Daoy (cell line): ENCODE measurements around the gene BRCA2. TPM values are rescaled to one million over a fixed set of nuclear protein-coding genes. Genes with fewer than 3 reads are reported as not detected.

Experiments used
- DNase-seq: peaks from one replicate; pipeline ENCODE4 v3.0.0-alpha.2; 2015; ENCODE audit warnings: low read depth
- total RNA-seq: library from RNA; depleted of rRNA; stranded (reverse); fragments of >200 nt; shearing (Covaris generic); gene quantifications from 2 replicates; pipeline ENCODE4 v1.2.3, GENCODE V29; 2014; rRNA removed

The BRCA2 gene, protein sequence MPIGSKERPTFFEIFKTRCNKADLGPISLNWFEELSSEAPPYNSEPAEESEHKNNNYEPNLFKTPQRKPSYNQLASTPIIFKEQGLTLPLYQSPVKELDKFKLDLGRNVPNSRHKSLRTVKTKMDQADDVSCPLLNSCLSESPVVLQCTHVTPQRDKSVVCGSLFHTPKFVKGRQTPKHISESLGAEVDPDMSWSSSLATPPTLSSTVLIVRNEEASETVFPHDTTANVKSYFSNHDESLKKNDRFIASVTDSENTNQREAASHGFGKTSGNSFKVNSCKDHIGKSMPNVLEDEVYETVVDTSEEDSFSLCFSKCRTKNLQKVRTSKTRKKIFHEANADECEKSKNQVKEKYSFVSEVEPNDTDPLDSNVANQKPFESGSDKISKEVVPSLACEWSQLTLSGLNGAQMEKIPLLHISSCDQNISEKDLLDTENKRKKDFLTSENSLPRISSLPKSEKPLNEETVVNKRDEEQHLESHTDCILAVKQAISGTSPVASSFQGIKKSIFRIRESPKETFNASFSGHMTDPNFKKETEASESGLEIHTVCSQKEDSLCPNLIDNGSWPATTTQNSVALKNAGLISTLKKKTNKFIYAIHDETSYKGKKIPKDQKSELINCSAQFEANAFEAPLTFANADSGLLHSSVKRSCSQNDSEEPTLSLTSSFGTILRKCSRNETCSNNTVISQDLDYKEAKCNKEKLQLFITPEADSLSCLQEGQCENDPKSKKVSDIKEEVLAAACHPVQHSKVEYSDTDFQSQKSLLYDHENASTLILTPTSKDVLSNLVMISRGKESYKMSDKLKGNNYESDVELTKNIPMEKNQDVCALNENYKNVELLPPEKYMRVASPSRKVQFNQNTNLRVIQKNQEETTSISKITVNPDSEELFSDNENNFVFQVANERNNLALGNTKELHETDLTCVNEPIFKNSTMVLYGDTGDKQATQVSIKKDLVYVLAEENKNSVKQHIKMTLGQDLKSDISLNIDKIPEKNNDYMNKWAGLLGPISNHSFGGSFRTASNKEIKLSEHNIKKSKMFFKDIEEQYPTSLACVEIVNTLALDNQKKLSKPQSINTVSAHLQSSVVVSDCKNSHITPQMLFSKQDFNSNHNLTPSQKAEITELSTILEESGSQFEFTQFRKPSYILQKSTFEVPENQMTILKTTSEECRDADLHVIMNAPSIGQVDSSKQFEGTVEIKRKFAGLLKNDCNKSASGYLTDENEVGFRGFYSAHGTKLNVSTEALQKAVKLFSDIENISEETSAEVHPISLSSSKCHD (N-terminal part only)
- 7.8 and 19.4 TPM in 2 replicates for total RNA-seq

DNA sequence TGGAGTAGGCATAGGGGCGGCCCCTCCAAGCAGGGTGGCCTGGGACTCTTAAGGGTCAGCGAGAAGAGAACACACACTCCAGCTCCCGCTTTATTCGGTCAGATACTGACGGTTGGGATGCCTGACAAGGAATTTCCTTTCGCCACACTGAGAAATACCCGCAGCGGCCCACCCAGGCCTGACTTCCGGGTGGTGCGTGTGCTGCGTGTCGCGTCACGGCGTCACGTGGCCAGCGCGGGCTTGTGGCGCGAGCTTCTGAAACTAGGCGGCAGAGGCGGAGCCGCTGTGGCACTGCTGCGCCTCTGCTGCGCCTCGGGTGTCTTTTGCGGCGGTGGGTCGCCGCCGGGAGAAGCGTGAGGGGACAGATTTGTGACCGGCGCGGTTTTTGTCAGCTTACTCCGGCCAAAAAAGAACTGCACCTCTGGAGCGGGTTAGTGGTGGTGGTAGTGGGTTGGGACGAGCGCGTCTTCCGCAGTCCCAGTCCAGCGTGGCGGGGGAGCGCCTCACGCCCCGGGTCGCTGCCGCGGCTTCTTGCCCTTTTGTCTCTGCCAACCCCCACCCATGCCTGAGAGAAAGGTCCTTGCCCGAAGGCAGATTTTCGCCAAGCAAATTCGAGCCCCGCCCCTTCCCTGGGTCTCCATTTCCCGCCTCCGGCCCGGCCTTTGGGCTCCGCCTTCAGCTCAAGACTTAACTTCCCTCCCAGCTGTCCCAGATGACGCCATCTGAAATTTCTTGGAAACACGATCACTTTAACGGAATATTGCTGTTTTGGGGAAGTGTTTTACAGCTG lies at the start of gene BRCA2, which contains the start of gene ZAR1L:
Gene BRCA2, plus strand, starts transcription at position 271 of the 790 bp plus-strand sequence. CDS start 953 bp downstream, outside the sequence.
Gene ZAR1L, minus strand, starts transcription at position 126 of the 790 bp plus-strand sequence. CDS start 3,438 bp downstream, outside the sequence.
- DNase-seq: peak; percentile 92

DNA sequence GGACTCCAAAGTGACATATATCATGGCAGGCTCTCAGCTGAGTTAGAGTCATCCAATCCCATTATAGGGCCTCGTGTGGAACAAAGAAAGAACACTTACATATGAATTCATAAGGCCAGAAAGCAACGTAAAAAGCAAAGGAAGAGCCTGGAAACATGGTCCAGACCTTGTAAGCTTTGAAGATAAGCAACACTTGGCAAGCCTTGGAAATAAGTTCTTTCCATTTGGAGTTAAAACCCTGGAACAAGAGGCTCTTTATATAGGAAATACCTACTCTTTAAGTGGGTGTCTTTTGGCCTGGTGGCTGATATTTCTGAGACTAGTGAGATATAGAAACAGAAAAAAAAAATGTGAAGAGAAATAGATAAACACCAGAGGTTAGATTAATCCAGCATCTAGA lies 49.6 kb upstream of the BRCA2 start:
- no peak for DNase-seq

DNA sequence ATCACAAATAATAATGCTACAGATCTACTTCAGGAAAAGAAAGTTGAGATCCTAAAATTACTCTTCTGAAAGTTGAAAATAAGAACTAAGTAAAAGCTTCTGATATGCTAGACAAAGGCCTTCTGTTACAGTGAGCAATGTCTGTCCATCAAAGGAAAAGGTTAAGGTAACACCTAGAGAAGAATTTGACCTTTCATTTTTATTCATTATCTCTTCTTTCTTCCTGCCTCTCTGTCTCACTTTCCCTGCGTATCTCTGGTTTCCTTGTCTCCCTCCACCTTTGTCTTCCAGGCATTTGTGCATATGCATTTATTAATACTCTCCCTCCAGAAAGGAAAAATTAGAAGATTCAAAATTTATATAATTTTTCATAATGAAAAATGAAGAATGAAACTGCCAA lies 49.2 kb upstream of the BRCA2 start:
- no peak for DNase-seq

DNA sequence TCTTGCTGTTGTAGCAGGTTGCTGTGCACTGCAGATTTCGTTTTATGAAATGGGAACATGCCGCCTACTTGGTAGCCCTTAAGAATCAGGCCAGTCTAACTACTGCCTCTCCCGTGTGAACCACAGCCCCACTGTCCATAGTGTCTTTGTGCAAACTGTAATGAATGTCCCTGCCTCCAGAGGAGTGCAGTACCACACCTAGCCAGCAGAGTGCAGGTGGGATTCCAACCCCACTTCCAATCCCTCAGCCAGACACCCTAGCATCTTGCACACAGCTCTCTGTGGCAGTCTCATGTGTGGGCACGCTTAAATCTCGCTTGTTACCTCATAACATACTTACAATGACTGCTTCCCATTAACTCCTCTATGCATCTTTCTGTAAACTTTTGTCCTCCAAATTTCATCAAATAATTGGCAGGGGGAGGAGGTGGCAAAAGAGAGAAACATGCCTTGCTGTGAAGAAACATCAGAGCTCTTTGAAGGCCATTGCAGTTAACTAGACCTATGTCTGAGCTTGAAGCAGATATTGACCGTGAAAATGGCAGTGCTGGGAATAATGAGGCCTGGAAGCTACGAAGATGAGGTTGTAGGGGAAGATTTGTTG lies 47.4 kb upstream of the BRCA2 start:
- DNase-seq: peak; percentile 17

DNA sequence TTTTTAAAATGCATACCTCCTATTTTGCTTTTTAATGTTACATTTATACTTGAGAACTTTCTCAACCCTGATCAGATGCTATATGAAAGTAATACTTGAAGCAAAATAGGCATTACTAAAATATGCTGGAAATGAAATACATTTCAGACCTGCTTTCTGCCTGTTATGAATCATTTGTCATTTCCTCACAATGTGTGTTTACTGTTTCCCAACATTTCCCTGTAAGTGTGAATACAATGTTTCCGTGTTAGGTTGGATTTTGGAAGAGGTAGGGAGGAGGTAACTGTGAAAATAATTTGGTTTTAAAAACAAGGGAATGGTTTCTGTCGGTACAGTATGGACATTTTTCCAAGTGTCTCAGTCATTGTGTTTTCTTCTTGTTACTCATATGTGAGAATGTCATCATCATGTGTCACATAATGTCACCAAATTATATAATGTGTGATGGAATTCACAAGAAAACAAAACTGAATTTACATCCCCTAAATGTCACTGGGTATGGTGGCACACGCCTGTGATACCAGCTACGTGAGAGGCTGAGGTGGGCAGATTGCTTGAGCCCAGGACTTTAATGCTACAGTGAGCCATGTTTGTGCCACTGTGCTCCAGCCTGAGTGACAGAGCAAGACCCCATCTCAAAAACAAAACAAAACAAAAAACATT lies 43.2 kb upstream of the BRCA2 start:
- DNase-seq: no peak

DNA sequence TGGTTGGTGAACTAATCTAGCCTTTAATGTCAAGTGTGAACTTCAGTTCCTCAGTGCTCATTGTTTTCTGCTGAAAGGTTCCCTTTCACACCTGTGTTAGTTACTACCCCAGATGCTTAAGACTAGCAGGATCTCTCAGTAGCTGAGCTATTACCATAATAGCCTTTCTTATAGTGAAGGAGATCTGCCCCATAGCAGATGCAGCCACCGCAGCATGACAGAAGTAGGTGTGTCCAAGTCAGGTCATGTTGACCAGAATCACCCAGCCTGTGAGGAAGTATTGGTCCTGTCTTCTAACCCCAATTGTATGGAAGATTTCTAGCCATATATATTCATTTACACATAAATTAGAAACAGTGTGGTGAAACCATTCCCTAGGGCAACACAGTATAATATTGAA lies 37.5 kb upstream of the BRCA2 start:
- no peak for DNase-seq

DNA sequence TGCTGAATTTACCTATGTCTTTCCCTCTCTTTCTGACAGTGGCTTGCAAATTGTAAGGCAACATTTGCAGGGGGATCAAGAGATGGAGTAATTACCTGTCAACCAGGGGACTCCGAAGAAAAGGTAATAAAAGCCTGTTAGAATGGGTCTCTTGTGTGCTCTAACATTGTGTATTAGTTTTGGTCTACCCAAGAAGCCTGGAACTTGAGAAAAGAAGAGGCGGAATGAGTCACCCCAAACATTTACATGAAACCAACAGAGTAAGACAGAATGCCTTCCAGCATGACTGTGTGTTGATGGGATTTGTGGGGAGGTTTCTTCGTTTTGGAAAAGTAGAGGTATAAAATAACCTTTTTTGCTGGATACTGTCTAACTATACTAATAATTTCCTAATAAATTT lies 36.9 kb upstream of the BRCA2 start:
- peak; percentile 13 for DNase-seq

DNA sequence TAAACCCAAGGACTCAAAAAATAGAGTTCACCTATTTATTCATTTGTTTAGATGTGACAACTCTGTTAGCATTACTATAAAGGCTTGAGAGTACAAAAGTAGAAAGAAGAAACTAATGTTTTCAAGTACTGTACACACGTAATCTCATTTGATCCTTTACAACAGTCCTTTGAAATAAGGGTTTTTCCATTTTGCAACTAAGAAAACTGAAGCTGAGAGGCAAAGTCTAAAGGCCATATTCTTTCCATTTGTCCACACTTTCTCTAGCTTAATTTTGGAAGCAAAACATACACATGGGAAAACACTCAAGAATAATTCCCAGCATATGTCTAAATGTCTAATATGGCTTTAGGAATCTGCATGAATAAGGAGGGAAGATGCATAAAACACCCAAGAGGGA lies 34.2 kb upstream of the BRCA2 start:
- no peak for DNase-seq

DNA sequence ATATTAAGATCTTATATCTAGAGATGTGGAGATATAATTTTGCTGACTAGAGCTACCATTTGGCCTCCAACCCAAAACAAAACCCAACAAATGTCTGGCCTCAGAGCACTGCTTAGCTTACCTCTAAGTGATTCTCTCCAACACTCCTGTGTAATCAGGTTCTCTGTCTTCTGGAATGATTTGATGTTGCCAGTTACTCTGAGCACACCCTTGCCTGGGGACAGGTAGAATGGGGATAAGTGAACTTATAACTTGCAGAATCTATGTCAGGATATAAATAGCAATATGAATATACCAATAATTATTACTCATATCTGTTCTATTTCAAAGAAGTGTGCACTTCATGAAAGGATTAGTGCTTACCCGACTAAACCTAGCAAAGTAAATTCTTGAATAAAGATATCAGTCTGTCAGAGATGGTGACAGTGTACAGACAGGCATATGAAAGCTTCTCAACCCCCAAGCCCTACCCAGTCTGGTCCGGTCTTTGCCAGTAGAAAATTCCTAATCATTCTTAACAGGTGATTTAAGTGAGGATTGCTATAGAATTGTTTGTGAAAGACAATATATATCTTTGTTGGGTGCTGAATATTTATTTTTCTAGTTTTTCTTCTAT lies 33.1 kb upstream of the BRCA2 start:
- no peak for DNase-seq

DNA sequence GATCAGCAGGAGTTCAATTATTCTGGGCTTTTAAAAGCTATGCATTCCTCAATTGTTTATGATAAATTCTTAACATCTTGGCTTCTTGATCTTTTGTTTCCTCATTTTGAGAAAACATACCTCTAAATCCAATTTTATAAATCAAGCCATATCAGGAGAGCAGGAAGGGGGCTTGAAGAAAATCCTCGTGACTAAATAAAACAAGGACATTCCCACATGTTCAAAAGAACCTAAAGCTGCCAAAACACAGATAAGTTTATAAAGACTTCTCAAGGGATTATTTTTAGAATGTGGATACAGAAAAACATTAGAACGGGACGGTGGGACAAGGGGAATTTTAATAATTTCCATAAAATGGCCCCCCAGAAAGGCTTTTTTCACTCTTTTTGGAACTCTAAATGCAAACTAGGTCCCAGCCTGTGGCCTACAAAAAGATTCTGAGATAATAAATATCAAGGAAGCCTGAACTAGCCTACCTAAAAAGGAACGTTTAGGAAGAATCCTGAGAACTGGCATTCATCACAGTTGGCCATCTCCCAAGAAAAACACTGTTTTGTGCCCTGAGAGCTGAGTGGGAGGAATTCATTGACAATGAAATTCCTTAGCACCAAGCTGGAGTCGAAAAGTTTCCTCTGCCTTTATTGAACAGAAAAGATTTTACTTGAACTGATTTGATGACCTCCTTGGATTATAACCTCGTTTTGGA lies 30.2 kb upstream of the BRCA2 start:
- peak; percentile 69 for DNase-seq

DNA sequence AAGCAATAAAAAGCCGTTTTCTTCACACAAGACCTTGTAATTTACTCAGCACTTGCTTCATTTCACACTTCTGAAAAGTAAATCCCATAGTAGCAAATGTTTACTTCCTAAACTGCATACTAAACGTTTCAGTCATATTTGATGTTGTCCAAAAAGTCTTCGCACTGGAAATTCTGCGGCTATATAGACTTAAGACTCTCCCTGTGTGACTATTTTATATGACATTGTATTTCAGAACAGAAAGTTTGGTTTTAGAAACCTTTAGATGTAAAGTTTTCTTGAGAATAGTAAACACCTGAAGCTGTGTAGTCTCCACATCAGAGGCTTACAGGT lies 29.7 kb upstream of the BRCA2 start:
- DNase-seq: no peak

DNA sequence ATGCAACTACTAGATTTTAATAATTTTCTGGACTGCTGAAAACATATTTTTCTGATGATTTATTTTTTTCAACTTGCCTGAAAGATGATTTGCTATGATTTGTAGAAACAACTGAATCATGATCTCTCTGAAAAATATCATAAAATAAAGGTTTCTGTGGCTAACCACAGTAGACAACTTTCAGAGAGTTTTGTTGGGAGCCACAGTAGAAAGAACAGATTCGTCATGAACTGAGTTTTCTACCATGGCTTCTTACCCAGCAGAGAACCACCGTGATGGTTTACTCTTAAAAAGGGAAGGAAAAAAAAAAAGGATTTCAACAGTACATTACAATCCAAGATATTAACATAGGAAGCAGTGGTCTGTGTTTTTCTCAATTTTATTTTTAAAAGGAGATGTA lies 18.1 kb upstream of the BRCA2 start:
- DNase-seq: no peak

DNA sequence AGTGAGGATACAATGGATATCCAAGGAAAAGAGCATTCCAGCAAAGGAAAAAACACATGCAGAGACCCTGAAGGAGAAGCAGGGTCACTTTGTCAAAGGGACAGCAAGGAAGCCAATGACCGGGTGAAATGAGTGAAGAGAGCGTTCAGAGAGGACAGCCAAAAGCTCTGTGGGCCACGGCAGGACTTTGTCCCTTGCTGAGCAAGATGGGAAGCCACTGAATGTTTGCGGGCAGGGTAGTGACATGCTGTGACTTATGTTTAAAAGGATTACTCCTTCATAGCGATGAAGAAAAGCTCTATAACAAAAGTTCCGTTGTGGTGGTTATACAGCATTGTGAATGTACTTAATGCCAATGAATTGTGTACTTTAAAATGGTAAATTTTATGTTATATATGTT lies 16.6 kb upstream of the BRCA2 start:
- DNase-seq: no peak

DNA sequence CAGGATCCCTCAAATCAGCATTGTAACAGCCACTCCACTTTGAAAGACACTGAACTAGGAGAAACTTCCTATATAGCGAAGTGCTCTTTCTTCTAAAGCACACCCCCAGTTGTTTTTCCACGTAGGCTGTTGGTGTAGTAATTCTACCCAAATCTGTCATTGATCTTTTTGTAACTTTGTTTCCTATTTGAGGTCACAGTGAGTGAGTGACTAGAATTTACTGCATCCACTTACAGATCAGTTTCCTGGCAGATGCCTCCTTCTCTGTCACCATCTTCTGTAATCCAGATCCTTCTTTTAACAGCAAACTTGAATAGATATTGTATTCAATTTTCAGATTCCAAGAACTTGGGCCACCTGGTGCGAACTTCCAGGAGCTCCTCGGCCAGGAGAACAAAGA lies 15.4 kb upstream of the BRCA2 start:
- no peak for DNase-seq

DNA sequence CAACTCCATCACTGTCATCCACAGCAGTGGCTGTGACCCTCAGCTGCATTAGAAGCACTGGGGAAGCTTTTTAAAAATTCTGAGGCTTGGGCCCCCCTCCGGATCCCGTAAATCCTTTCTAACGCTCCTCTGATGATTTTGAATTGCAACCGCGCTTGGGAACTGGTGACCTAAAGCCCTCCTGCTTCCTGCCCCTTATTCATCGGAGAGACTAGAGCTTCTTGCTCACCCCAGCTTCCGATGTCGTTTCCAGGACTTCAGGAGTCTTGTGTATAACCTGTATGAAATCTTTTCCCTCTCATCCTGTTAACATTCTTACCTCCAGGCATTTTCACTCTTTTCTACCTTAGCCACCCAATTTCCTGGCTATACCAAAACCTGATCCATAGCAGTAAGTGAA lies 14.9 kb upstream of the BRCA2 start:
- no peak for DNase-seq

DNA sequence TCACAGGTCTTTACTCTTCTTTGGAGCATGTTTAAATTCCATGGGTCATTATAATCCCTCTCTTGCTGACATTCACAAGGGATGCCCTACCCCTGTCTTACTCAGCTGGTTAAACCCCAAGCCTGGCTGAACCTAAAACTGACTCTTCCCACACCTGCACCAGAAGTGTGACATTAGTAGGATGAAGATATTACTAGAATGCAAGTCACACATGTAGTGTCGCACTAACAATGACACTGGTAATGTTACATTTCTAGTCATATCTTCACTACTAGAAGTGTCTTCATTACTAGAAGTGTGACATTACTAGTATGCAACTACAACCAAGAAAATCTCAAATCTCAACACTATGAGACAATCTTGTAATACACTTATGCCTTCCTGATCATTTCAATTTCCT lies 14.4 kb upstream of the BRCA2 start:
- DNase-seq: no peak

DNA sequence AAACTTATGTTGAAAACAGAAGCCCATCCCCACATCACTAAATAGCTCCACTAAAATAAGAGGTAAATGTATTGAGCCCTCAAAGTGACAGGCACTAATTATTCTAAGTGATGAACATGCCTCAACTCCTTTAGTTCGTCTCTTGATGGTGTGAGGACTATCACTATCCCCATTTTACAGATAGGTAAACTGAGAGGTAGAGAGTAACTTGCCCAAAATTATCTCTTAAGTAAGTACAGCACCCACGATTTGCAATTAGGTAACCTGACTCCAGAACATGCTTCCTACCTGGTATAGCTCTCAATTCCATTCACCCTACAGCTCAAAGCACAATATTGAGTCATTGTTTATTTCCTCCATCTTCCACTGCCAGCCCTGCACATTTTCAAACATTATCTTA lies 12.8 kb upstream of the BRCA2 start:
- no peak for DNase-seq

DNA sequence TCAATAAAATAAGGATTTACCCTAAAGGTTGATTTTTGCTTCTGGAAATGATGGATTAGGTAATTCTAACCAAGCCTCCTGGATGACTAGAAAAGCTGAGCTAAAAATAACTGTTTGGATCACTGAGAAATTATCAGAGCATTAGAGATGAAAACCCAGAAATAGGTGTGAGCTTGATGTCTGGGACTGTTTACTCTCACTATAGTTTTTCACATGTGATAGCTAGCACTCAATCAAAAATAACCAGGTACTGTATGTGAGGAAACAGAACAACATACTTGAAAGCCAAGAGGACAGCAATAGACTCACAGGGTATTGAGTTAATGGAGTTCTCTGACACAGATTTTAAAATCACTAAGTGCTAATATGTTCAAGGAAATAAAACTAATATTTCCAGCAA lies 9.7 kb upstream of the BRCA2 start:
- DNase-seq: no peak
